Measurements from ENCODE around the gene LUC7L. TPM values are rescaled to one million over a fixed set of nuclear protein-coding genes. Genes with fewer than 3 reads are reported as not detected.
"Not testable (repeated sequence)": the region's sequence is repeated elsewhere in the genome, so short reads cannot be mapped to it uniquely, and the experiment has no call there.

The LUC7L gene
- total RNA-seq, 1 donor from 2014 or later = 74.1 TPM

GRCh38 chr16:259226-259625 is 30.0 kb upstream of the LUC7L start:
- Histone ChIP-seq H3K27me3 (ENCODE audit: insufficient read depth, low read length) (no peaks in the 10 kb centered on the region), H2AFZ (ENCODE audit: low read depth, low read length) (no peak overlapping the region), H3K27ac (ENCODE audit: low read depth, low read length) (no peak overlapping the region), H4K20me1 (ENCODE audit: insufficient read depth, low read length) (no peaks in the 10 kb centered on the region), H3K9me3 (ENCODE audit: insufficient read depth, low read depth, low read length) (no peaks in the 10 kb centered on the region), H3K4me3 (ENCODE audit: insufficient read depth, low read depth, low read length) (no peak overlapping the region), H3K9ac (ENCODE audit: low read length) (no peak overlapping the region), H3K4me1 (ENCODE audit: insufficient read depth, low read length) (no peaks in the 10 kb centered on the region), H3K36me3 (ENCODE audit: insufficient read depth, low read length) (peaks cover 2% of the 10 kb centered on the region), H3K4me2 (ENCODE audit: low read length) (no peak overlapping the region), H3K79me2 (ENCODE audit: insufficient read depth, low read length) (no peaks in the 10 kb centered on the region)
- FAIRE-seq (no peak), DNase-seq (ENCODE audit: low read depth) (no peak)
- Mint-ChIP-seq H3K36me3 (ENCODE audit: low read depth, unreplicated experiment) (peaks cover 33% of the 10 kb centered on the region), H3K9me3 (ENCODE audit: unreplicated experiment) (no peaks in the 10 kb centered on the region), H3K27ac (ENCODE audit: unreplicated experiment) (no peak overlapping the region), H3K4me1 (ENCODE audit: low read depth, unreplicated experiment) (no peaks in the 10 kb centered on the region), H3K27me3 (ENCODE audit: low read depth, unreplicated experiment) (no peaks in the 10 kb centered on the region), H3K4me3 (ENCODE audit: unreplicated experiment) (no peak overlapping the region)
- TF ChIP-seq, protein P1, sequence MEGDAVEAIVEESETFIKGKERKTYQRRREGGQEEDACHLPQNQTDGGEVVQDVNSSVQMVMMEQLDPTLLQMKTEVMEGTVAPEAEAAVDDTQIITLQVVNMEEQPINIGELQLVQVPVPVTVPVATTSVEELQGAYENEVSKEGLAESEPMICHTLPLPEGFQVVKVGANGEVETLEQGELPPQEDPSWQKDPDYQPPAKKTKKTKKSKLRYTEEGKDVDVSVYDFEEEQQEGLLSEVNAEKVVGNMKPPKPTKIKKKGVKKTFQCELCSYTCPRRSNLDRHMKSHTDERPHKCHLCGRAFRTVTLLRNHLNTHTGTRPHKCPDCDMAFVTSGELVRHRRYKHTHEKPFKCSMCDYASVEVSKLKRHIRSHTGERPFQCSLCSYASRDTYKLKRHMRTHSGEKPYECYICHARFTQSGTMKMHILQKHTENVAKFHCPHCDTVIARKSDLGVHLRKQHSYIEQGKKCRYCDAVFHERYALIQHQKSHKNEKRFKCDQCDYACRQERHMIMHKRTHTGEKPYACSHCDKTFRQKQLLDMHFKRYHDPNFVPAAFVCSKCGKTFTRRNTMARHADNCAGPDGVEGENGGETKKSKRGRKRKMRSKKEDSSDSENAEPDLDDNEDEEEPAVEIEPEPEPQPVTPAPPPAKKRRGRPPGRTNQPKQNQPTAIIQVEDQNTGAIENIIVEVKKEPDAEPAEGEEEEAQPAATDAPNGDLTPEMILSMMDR (IDR thresholded peaks at IDR 0.05; ENCODE audit: insufficient read depth, low read depth, low read length) = no peak
- TF ChIP-seq EZH2 (IDR thresholded peaks at IDR 0.05; ENCODE audit: insufficient read depth, low read length) = no peak

GRCh38 chr16:258091-258490 is 28.8 kb upstream of the LUC7L start:
- not testable (repeated sequence) for FAIRE-seq

DNA sequence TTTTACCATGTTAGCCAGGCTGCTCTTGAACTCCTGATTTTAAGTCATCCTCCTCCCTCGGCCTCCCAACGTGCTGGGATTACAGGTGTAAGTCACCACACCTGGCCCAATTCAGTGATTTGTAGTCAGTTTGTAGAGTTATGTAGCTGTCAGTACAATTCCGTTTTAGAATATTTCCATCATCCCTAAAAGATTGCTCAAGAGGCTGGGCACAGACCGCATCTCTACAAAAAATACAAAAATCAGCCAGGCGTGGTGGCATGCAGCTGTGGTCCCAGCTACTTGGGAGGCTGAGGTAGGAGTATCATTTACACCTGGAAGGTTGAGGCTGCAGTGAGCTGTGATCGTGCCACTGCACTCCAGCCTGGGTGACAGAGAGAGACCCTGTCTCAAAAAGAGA is 25.9 kb upstream of the LUC7L start:
- no peak for DNase-seq (ENCODE audit: low read depth)
- no peaks in the 10 kb centered on the region for H3K9me3 ChIP-seq (ENCODE audit: insufficient read depth, low read depth, low read length)
- no peak overlapping the region for H3K4me3 Mint-ChIP-seq (ENCODE audit: unreplicated experiment)
- FAIRE-seq = no peak
- H3K79me2 ChIP-seq (ENCODE audit: insufficient read depth, low read length) = no peaks in the 10 kb centered on the region
- peaks cover 2% of the 10 kb centered on the region for H3K4me1 ChIP-seq (ENCODE audit: insufficient read depth, low read length)
- H3K36me3 ChIP-seq (ENCODE audit: insufficient read depth, low read length) = peaks cover 2% of the 10 kb centered on the region
- no peak overlapping the region for H3K4me2 ChIP-seq (ENCODE audit: low read length)
- no peaks in the 10 kb centered on the region for H4K20me1 ChIP-seq (ENCODE audit: insufficient read depth, low read length)
- no peaks in the 10 kb centered on the region for H3K9me3 Mint-ChIP-seq (ENCODE audit: unreplicated experiment)
- no peak for TF ChIP-seq EZH2 (IDR thresholded peaks at IDR 0.05; ENCODE audit: insufficient read depth, low read length)
- TF ChIP-seq, protein P1 (IDR thresholded peaks at IDR 0.05; ENCODE audit: insufficient read depth, low read depth, low read length) = no peak
- no peak overlapping the region for H3K27ac ChIP-seq (ENCODE audit: low read depth, low read length)
- H2AFZ ChIP-seq (ENCODE audit: low read depth, low read length) = no peak overlapping the region
- peaks cover 21% of the 10 kb centered on the region for H3K36me3 Mint-ChIP-seq (ENCODE audit: low read depth, unreplicated experiment)
- H3K4me3 ChIP-seq (ENCODE audit: insufficient read depth, low read depth, low read length) = no peak overlapping the region
- H3K27me3 Mint-ChIP-seq (ENCODE audit: low read depth, unreplicated experiment) = no peaks in the 10 kb centered on the region
- H3K9ac ChIP-seq (ENCODE audit: low read length) = no peak overlapping the region
- H3K27me3 ChIP-seq (ENCODE audit: insufficient read depth, low read length) = no peaks in the 10 kb centered on the region
- H3K4me1 Mint-ChIP-seq (ENCODE audit: low read depth, unreplicated experiment) = peaks cover 5% of the 10 kb centered on the region
- no peak overlapping the region for H3K27ac Mint-ChIP-seq (ENCODE audit: unreplicated experiment)

More at GRCh38 chr16:258091-258490, 28.8 kb upstream of the LUC7L start:
- not testable (repeated sequence) for H3K4me1 ChIP-seq (ENCODE audit: insufficient read depth, low read length); H3K9me3 ChIP-seq (ENCODE audit: insufficient read depth, low read depth, low read length); H3K4me2 ChIP-seq (ENCODE audit: low read length); H3K27me3 ChIP-seq (ENCODE audit: insufficient read depth, low read length); H2AFZ ChIP-seq (ENCODE audit: low read depth, low read length); H3K4me3 ChIP-seq (ENCODE audit: insufficient read depth, low read depth, low read length); DNase-seq (ENCODE audit: low read depth); H3K79me2 ChIP-seq (ENCODE audit: insufficient read depth, low read length); H3K4me1 Mint-ChIP-seq (ENCODE audit: low read depth, unreplicated experiment); H3K27ac Mint-ChIP-seq (ENCODE audit: unreplicated experiment); H3K27me3 Mint-ChIP-seq (ENCODE audit: low read depth, unreplicated experiment); H3K9ac ChIP-seq (ENCODE audit: low read length); H4K20me1 ChIP-seq (ENCODE audit: insufficient read depth, low read length); H3K36me3 ChIP-seq (ENCODE audit: insufficient read depth, low read length); H3K9me3 Mint-ChIP-seq (ENCODE audit: unreplicated experiment); H3K27ac ChIP-seq (ENCODE audit: low read depth, low read length); H3K4me3 Mint-ChIP-seq (ENCODE audit: unreplicated experiment)
- H3K36me3 Mint-ChIP-seq (ENCODE audit: low read depth, unreplicated experiment) = peaks cover 33% of the 10 kb centered on the region
